ENCODE results near the gene NUDC. TPM values are rescaled to one million over a fixed set of nuclear protein-coding genes. Genes with fewer than 3 reads are reported as not detected.

NUDC gene
- total RNA-seq, 6 experiments from 2014 or later, result 69.1 to 92.6 (median 87.6) TPM

GRCh38 chr1:26913389-26913753 is 8.2 kb upstream of the NUDC start:
- Mint-ChIP-seq H3K27me3 (ENCODE audit: insufficient read depth) (peaks cover 12% of the 10 kb centered on the region), H3K36me3 (ENCODE audit: low read depth) (no peaks in the 10 kb centered on the region), H3K4me1 (ENCODE audit: low read depth) (peaks cover under 1% of the 10 kb centered on the region), H3K4me3 (no peak overlapping the region), H3K27ac (no peak overlapping the region), H3K9me3 (no peaks in the 10 kb centered on the region)
- TF ChIP-seq CTCF (IDR thresholded peaks at IDR 0.05), result no peak
- DNase-seq, result no peak

- Mint-ChIP-seq H3K27ac (no peak within 1 kb of the TSS), H3K4me3 (no peak within 1 kb of the TSS), H3K36me3 (ENCODE audit: low read depth) (no peaks in the 10 kb centered on the region), H3K27me3 (ENCODE audit: insufficient read depth) (peaks cover 12% of the 10 kb centered on the region), H3K4me1 (ENCODE audit: low read depth) (no peaks in the 10 kb centered on the region), H3K9me3 (no peaks in the 10 kb centered on the region)
- DNase-seq, result no peak
- TF ChIP-seq CTCF (IDR thresholded peaks at IDR 0.05), result no peak
Observed at GRCh38 chr1:26913754-26914619, 7.6 kb upstream of the NUDC start, which contains the start of gene NR0B2. TSS of gene NR0B2 (minus strand) at chr1:26913975. CDS start at chr1:26913940, 35 bp downstream.

DNA sequence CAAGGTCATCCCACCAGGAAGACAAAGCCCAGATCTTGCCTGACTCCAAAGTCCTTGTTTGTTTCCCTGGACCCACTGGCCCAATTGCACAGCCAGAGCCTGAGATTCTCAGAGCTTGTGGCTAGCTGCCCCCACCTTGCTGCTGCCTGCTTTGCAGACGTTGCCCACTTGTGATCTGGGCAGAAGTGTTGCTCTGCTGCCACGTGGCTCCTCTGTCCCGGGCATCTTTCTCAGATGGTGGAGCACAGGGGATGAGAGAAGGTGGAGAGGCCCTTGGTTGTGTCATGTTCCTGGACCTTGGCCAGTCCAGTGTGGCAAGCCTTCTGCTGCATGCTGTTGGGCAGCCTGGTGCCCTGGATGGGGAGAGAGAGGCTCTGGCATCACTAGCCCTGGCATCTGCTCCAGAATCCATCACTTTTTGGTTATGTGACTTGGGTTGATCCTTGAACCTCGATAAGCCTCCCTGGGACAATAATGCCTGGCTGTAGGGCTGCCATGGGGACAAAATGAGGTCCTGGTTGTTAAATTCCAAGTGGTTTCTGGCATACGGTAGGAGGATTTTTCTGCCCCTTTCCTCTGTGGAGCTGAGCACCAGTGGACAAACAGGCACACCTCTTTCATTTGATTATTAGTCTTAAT is 6.2 kb upstream of the NUDC start:
- Mint-ChIP-seq H3K27ac (no peak overlapping the region), H3K27me3 (ENCODE audit: insufficient read depth) (peaks cover 9% of the 10 kb centered on the region), H3K9me3 (no peaks in the 10 kb centered on the region), H3K36me3 (ENCODE audit: low read depth) (no peaks in the 10 kb centered on the region), H3K4me3 (no peak overlapping the region), H3K4me1 (ENCODE audit: low read depth) (peaks cover 3% of the 10 kb centered on the region)
- no peak for DNase-seq
- no peak for TF ChIP-seq CTCF (IDR thresholded peaks at IDR 0.05)

DNA sequence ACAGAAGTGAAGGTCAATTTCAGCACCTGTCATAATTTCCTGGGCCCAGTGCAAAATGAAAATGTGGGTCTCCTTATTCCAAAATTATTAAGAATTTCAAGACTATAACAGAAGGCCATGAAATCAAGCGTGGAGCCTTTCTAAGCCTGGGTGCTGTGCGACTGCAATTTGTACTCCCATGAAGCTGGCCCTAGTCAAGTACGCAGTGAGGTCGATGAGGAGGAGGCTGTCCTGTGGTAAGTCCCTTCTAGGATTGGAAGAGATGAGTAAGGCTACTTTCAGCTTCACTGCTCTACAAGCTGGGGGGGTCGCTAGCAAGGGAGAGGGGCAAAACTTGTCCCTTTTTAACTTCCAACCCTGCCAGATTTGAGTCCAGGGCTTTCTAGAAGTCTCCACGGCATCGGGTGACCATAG is 410 bp upstream of the NUDC start:
- DNase-seq, result no peak
- Mint-ChIP-seq H3K4me1 (ENCODE audit: low read depth) (peaks cover 36% of the 10 kb centered on the region), H3K4me3 (peak overlapping the region; percentile 97), H3K27ac (peak overlapping the region; percentile 97), H3K9me3 (no peaks in the 10 kb centered on the region), H3K27me3 (ENCODE audit: insufficient read depth) (peaks cover 9% of the 10 kb centered on the region), H3K36me3 (ENCODE audit: low read depth) (peaks cover 25% of the 10 kb centered on the region; the same call in 1 of the 2 replicates)
- TF ChIP-seq CTCF (IDR thresholded peaks at IDR 0.05), result no peak

GRCh38 chr1:26922431-26922729 is 837 bp downstream of the NUDC start:
- Mint-ChIP-seq H3K27ac (peak overlapping the region; percentile 97), H3K36me3 (ENCODE audit: low read depth) (peaks cover 35% of the 10 kb centered on the region), H3K4me3 (peak overlapping the region; percentile 97), H3K9me3 (no peaks in the 10 kb centered on the region), H3K4me1 (ENCODE audit: low read depth) (peaks cover 41% of the 10 kb centered on the region), H3K27me3 (ENCODE audit: insufficient read depth) (peaks cover 9% of the 10 kb centered on the region)
- TF ChIP-seq CTCF (IDR thresholded peaks at IDR 0.05), result no peak
- no peak for DNase-seq

All from HFFc6 (cell line).